ENCODE results near the gene SERPINB6.
"Not testable (repeated sequence)": the region's sequence is repeated elsewhere in the genome, so short reads cannot be mapped to it uniquely, and the experiment has no call there.

The SERPINB6 gene

GRCh38 chr6:2913621-2914317, 57.6 kb downstream of the SERPINB6 start:
- H3K36me3 Mint-ChIP-seq (ENCODE audit: low read depth): no peaks in the 10 kb centered on the region
- H3K27ac Mint-ChIP-seq: no peak overlapping the region
- no peak overlapping the region for H3K4me3 Mint-ChIP-seq
- H3K4me1 Mint-ChIP-seq (ENCODE audit: low read depth): peaks cover 34% of the 10 kb centered on the region
- no peaks in the 10 kb centered on the region for H3K9me3 Mint-ChIP-seq
- no peaks in the 10 kb centered on the region for H3K27me3 Mint-ChIP-seq

GRCh38 chr6:2911171-2911570, 60.2 kb downstream of the SERPINB6 start:
- peaks cover 7% of the 10 kb centered on the region for H3K9me3 Mint-ChIP-seq
- no peaks in the 10 kb centered on the region for H3K27me3 Mint-ChIP-seq
- no peaks in the 10 kb centered on the region for H3K36me3 Mint-ChIP-seq (ENCODE audit: low read depth)
- H3K4me1 Mint-ChIP-seq (ENCODE audit: low read depth): peaks cover 50% of the 10 kb centered on the region
- H3K27ac Mint-ChIP-seq: no peak overlapping the region
- H3K4me3 Mint-ChIP-seq: no peak overlapping the region

- H3K4me3 Mint-ChIP-seq: no peak overlapping the region
- peak overlapping the region; percentile 78 for H3K27ac Mint-ChIP-seq
- H3K9me3 Mint-ChIP-seq: peaks cover 7% of the 10 kb centered on the region
- H3K4me1 Mint-ChIP-seq (ENCODE audit: low read depth): peaks cover 56% of the 10 kb centered on the region
- H3K27me3 Mint-ChIP-seq: no peaks in the 10 kb centered on the region
- H3K36me3 Mint-ChIP-seq (ENCODE audit: low read depth): no peaks in the 10 kb centered on the region
Observed at GRCh38 chr6:2909718-2910117, 61.6 kb downstream of the SERPINB6 start.

DNA sequence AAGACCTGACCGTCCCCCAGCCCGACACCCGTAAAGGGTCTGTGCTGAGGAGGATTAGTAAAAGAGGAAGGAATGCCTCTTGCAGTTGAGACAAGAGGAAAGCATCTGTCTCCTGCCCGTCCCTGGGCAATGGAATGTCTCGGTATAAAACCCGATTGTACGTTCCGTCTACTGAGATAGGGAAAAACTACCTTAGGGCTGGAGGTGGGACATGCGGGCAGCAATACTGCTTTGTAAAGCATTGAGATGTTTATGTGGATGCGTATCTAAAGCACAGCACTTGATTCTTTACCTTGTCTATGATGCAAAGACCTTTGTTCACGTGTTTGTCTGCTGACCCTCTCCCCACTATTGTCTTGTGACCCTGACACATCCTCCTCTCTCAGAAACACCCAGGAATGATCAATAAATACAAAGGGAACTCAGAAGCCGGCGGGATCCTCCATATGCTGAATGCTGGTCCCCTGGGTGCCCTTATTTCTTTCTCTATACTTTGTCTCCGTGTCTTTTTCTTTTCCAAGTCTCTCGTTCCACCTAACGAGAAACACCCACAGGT, 62.2 kb downstream of the SERPINB6 start:
- H3K27ac Mint-ChIP-seq; H3K27me3 Mint-ChIP-seq; H3K4me3 Mint-ChIP-seq; H3K9me3 Mint-ChIP-seq; H3K36me3 Mint-ChIP-seq (ENCODE audit: low read depth): not testable (repeated sequence)
- H3K4me1 Mint-ChIP-seq (ENCODE audit: low read depth): peaks cover 56% of the 10 kb centered on the region

DNA sequence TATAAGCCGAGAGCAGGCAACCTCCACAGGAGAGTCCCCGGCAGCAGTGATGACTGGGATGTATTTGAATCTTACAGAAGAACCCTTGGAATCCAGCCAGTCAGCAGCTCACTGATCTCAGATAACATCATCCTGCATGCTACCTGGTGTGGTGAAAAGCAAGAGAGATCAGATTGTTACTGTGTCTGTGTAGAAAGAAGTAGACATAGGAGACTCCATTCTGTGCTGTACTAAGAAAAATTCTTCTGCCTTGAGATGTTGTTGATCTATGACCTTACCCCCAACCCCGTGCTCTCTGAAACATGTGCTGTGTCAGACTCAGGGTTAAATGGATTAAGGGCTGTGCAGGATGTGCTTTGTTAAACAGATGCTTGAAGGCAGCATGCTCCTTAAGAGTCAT, 62.9 kb downstream of the SERPINB6 start:
- H3K4me3 Mint-ChIP-seq: not testable (repeated sequence)
- H3K4me1 Mint-ChIP-seq (ENCODE audit: low read depth): peaks cover 56% of the 10 kb centered on the region

GRCh38 chr6:2903411-2904185, 67.8 kb downstream of the SERPINB6 start:
- not testable (repeated sequence) for H3K9me3 Mint-ChIP-seq

More for the DNA sequence above, 62.9 kb downstream of the SERPINB6 start:
- H3K9me3 Mint-ChIP-seq; H3K27me3 Mint-ChIP-seq; H3K36me3 Mint-ChIP-seq (ENCODE audit: low read depth): not testable (repeated sequence)
- peak overlapping the region; percentile 11 for H3K27ac Mint-ChIP-seq

DNA sequence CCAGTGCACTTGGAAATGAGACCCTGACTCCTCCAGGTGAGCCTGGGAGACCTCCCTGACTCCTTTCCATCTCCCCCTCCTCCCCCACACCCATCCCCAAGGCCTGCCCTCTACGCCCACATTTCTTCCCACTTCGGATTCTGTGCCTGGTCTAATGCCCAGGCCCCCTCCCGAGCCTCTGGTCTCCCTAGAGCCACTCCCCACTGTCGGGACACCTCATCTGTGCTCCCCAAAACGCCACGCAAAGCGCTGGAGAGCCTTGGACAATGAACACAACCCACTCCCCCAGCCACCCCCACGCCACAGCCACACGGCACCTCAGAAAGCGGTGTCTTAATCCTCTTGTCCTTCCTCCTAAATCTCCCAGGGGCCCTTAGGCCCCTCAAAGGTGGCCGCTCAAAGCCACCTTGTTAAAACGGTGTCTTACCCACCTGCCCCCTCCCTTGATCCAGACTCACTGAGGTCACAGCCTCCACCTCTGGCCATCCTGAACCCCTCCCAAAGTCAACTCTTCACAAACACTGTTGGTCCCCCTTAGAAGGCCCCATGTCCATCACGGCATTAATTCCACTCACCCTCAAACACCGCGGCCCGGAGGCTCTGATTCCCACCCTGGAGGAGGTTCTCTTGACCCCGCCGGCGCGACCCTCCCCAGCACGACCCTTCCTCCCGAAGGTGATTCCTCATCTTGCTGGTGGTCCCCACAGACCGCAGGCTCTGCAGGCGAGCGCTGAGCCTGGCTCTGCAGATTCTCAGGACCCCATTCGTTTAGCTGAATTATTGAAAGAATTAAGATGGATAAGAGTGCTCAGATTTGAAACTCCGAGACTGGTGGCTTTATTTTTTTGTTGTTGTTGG, 69.5 kb downstream of the SERPINB6 start:
- H3K36me3 Mint-ChIP-seq (ENCODE audit: low read depth): peaks cover 56% of the 10 kb centered on the region

More at GRCh38 chr6:2903411-2904185, 67.8 kb downstream of the SERPINB6 start:
- H3K4me1 Mint-ChIP-seq (ENCODE audit: low read depth): peaks cover 62% of the 10 kb centered on the region
- not testable (repeated sequence) for H3K27ac Mint-ChIP-seq, H3K27me3 Mint-ChIP-seq
- peak overlapping the region; percentile 96 for H3K4me3 Mint-ChIP-seq
- H3K36me3 Mint-ChIP-seq (ENCODE audit: low read depth): peaks cover 40% of the 10 kb centered on the region

DNA sequence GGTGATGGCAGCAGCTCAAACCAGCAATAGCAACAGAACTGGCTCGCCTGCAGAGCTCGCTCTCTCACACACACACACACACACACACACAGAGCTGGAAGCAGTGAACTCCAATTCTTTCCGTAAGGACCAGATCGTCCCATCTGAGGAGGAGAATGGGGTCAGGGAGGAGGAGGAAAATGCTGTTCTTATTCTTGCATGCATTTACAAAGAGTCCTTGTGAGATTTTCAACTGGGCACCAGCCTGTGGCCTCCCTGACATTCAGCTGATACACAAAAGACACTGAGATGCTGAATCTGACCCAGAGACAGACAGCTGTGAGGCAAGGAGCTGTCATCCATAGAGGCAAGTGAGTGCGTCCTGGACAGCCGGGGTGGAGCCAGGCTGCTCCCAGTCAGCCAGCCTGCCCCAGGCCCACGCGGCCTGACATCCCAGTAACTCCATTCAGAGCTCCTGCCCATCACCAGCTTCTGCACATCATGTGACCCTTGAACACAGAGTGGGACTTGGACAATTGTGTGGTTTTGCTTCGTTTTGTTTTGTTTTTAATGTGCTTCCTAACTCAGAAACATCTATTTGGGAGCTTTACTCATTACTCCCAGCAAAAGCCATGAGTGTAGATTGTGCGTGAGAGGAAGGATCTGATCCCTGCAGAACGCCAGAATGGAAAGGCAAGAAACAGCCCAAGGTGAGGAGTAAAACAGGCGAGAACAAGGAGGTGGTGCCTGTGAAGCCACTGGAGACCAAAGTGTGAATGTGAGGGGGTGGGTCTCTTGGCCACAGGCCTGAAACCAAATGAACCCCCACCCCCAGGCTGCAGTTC, 70.3 kb downstream of the SERPINB6 start:
- Mint-ChIP-seq H3K4me3 (peak overlapping the region; percentile 96), H3K27ac (peak overlapping the region; percentile 92), H3K4me1 (ENCODE audit: low read depth) (peaks cover 64% of the 10 kb centered on the region), H3K27me3 (no peaks in the 10 kb centered on the region), H3K36me3 (ENCODE audit: low read depth) (peaks cover 60% of the 10 kb centered on the region), H3K9me3 (no peaks in the 10 kb centered on the region)

More for the DNA sequence above, 69.5 kb downstream of the SERPINB6 start:
- peak overlapping the region; percentile 96 for H3K4me3 Mint-ChIP-seq
- H3K27me3 Mint-ChIP-seq, H3K9me3 Mint-ChIP-seq: not testable (repeated sequence)
- peaks cover 64% of the 10 kb centered on the region for H3K4me1 Mint-ChIP-seq (ENCODE audit: low read depth)
- peak overlapping the region; percentile 92 for H3K27ac Mint-ChIP-seq

DNA sequence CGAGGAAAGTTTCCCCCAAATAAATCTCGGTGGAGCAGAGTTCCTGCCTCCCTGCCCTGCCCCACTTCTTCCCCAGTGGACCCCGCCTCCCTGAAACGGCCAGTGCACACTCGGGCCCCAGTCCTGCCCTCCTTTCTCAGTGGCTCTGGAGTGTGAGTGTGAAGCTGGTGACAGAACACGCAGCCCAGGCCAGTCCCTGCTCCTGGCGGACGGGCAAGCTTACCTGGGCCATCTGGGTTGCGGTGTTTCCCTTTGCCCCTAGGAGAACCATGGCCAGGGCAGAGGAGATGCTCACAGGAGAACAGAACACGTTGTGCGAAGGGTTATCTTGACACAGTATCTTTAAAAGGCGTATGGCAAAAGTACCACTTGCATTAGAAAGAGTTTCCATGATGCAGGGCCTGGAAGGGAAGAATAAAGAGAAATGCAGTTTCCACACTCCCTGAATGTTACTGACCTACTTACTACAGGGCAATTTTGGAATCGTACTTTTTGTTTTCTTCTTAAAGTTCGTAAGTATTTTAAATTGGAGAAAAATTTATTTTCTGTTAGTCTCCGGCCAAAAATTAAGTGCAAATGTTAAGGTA, 71.1 kb downstream of the SERPINB6 start:
- Mint-ChIP-seq H3K27me3 (no peaks in the 10 kb centered on the region), H3K36me3 (ENCODE audit: low read depth) (peaks cover 68% of the 10 kb centered on the region), H3K4me1 (ENCODE audit: low read depth) (peaks cover 62% of the 10 kb centered on the region), H3K9me3 (no peaks in the 10 kb centered on the region), H3K27ac (peak overlapping the region; percentile 92), H3K4me3 (peak overlapping the region; percentile 96)

DNA sequence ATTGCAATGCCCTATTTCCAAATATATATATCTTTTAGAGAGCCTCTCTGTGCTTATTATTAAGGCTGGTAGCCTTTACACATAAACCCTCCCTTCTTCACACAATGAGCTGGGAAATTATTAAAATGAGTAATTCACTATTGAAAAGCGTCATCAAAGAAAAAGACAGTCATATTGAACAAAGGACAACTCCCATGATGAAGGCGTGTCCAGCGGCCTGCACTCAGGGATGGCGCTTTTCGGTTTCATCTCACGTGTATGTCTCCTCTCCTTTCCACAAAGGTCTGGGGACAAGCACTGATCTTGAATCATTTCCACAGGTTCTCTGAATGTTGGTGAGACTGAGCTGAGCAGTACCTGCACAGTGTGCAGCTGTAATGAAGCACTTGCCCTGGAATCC, 71.8 kb downstream of the SERPINB6 start:
- H3K27ac Mint-ChIP-seq: peak overlapping the region; percentile 92
- no peaks in the 10 kb centered on the region for H3K27me3 Mint-ChIP-seq
- no peaks in the 10 kb centered on the region for H3K9me3 Mint-ChIP-seq
- H3K4me1 Mint-ChIP-seq (ENCODE audit: low read depth): peaks cover 65% of the 10 kb centered on the region
- peaks cover 75% of the 10 kb centered on the region for H3K36me3 Mint-ChIP-seq (ENCODE audit: low read depth)
- peak overlapping the region; percentile 96 for H3K4me3 Mint-ChIP-seq
